ENCODE measurements around the gene ZNF768. TPM values are rescaled to one million over a fixed set of nuclear protein-coding genes. Genes with fewer than 3 reads are reported as not detected.

ZNF768 gene
- total and polyA plus RNA-seq, 2 experiments from 2014 or later = 8.3 to 43.0 TPM

DNA sequence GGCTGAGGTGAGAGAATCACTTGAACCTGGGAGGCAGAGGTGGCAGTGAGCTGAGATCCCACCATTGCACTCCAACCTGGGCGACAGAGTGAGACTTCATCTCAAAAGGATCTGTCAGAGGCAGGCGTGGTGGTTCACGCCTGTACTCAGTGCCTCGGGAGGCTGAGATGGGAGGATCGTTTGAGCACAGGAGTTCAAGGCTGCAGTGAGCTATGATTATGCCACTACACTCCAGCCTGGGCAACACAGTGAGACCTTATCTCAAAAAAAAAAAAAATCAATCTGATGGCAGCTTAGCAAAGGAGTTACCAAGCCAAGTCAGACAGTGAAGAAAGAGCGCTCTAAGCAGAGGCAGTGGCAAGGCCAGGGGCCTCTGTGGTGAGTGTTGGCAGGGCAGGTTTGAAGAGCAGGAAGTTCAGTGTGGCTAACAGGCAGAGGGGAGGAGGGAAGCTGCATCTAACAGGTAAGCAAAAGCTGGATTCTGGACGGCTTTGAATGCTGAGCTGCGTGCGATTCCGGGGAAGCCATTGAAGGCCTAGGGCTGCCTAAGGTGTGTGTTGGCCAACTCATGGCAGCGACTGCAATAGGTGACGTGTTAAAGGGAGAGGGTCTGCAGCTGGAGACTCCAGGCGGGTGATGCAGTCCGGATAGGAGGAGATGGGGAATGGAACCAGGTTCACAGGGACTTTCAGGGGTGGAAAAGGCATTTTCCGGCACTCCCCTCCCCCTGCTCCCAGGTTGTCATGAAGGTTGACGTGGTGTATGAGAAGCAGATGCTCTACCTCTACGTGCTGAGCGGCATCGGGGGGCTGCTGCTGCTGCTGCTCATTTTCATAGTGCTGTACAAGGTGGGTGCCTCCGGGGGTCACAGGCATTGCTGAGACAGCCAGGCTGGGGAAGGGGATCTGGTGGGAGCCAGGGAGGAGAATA is 7.0 kb downstream of the ZNF768 start:
- H4K20me1 ChIP-seq (replicated peaks; ENCODE audit: insufficient read depth) = no peaks in the 10 kb centered on the region
- H3K4me3 ChIP-seq = no peak overlapping the region
- H3F3A ChIP-seq (replicated peaks; ENCODE audit: low read depth) = no peaks in the 10 kb centered on the region
- ATAC-seq (no peak), DNase-seq (ENCODE audit: low spot score) (no peak)
- no peaks in the 10 kb centered on the region for H3K27me3 ChIP-seq (ENCODE audit: insufficient read depth)
- H3K4me3 Mint-ChIP-seq = no peak overlapping the region
- no peak overlapping the region for H2AFZ ChIP-seq
- H3K36me3 Mint-ChIP-seq (ENCODE audit: low read depth) = no peaks in the 10 kb centered on the region
- peaks cover 12% of the 10 kb centered on the region for H3K27me3 Mint-ChIP-seq (ENCODE audit: insufficient read depth, low read depth, poor library complexity)
- no peak overlapping the region for H3K27ac ChIP-seq (ENCODE audit: low read depth)
- H3K4me1 Mint-ChIP-seq = no peaks in the 10 kb centered on the region; the same call in 2 of the 3 replicates
- no peaks in the 10 kb centered on the region for H3K79me2 ChIP-seq (replicated peaks; ENCODE audit: insufficient read depth)
- no peaks in the 10 kb centered on the region for H3K9me2 ChIP-seq (ENCODE audit: insufficient read depth)
- H3K4me2 ChIP-seq = no peak overlapping the region
- H3K27ac Mint-ChIP-seq = no peak overlapping the region
- TF ChIP-seq, protein P1, sequence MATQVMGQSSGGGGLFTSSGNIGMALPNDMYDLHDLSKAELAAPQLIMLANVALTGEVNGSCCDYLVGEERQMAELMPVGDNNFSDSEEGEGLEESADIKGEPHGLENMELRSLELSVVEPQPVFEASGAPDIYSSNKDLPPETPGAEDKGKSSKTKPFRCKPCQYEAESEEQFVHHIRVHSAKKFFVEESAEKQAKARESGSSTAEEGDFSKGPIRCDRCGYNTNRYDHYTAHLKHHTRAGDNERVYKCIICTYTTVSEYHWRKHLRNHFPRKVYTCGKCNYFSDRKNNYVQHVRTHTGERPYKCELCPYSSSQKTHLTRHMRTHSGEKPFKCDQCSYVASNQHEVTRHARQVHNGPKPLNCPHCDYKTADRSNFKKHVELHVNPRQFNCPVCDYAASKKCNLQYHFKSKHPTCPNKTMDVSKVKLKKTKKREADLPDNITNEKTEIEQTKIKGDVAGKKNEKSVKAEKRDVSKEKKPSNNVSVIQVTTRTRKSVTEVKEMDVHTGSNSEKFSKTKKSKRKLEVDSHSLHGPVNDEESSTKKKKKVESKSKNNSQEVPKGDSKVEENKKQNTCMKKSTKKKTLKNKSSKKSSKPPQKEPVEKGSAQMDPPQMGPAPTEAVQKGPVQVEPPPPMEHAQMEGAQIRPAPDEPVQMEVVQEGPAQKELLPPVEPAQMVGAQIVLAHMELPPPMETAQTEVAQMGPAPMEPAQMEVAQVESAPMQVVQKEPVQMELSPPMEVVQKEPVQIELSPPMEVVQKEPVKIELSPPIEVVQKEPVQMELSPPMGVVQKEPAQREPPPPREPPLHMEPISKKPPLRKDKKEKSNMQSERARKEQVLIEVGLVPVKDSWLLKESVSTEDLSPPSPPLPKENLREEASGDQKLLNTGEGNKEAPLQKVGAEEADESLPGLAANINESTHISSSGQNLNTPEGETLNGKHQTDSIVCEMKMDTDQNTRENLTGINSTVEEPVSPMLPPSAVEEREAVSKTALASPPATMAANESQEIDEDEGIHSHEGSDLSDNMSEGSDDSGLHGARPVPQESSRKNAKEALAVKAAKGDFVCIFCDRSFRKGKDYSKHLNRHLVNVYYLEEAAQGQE (IDR thresholded peaks at IDR 0.05; ENCODE audit: unreplicated experiment) = no peak
- TF ChIP-seq, protein P2, sequence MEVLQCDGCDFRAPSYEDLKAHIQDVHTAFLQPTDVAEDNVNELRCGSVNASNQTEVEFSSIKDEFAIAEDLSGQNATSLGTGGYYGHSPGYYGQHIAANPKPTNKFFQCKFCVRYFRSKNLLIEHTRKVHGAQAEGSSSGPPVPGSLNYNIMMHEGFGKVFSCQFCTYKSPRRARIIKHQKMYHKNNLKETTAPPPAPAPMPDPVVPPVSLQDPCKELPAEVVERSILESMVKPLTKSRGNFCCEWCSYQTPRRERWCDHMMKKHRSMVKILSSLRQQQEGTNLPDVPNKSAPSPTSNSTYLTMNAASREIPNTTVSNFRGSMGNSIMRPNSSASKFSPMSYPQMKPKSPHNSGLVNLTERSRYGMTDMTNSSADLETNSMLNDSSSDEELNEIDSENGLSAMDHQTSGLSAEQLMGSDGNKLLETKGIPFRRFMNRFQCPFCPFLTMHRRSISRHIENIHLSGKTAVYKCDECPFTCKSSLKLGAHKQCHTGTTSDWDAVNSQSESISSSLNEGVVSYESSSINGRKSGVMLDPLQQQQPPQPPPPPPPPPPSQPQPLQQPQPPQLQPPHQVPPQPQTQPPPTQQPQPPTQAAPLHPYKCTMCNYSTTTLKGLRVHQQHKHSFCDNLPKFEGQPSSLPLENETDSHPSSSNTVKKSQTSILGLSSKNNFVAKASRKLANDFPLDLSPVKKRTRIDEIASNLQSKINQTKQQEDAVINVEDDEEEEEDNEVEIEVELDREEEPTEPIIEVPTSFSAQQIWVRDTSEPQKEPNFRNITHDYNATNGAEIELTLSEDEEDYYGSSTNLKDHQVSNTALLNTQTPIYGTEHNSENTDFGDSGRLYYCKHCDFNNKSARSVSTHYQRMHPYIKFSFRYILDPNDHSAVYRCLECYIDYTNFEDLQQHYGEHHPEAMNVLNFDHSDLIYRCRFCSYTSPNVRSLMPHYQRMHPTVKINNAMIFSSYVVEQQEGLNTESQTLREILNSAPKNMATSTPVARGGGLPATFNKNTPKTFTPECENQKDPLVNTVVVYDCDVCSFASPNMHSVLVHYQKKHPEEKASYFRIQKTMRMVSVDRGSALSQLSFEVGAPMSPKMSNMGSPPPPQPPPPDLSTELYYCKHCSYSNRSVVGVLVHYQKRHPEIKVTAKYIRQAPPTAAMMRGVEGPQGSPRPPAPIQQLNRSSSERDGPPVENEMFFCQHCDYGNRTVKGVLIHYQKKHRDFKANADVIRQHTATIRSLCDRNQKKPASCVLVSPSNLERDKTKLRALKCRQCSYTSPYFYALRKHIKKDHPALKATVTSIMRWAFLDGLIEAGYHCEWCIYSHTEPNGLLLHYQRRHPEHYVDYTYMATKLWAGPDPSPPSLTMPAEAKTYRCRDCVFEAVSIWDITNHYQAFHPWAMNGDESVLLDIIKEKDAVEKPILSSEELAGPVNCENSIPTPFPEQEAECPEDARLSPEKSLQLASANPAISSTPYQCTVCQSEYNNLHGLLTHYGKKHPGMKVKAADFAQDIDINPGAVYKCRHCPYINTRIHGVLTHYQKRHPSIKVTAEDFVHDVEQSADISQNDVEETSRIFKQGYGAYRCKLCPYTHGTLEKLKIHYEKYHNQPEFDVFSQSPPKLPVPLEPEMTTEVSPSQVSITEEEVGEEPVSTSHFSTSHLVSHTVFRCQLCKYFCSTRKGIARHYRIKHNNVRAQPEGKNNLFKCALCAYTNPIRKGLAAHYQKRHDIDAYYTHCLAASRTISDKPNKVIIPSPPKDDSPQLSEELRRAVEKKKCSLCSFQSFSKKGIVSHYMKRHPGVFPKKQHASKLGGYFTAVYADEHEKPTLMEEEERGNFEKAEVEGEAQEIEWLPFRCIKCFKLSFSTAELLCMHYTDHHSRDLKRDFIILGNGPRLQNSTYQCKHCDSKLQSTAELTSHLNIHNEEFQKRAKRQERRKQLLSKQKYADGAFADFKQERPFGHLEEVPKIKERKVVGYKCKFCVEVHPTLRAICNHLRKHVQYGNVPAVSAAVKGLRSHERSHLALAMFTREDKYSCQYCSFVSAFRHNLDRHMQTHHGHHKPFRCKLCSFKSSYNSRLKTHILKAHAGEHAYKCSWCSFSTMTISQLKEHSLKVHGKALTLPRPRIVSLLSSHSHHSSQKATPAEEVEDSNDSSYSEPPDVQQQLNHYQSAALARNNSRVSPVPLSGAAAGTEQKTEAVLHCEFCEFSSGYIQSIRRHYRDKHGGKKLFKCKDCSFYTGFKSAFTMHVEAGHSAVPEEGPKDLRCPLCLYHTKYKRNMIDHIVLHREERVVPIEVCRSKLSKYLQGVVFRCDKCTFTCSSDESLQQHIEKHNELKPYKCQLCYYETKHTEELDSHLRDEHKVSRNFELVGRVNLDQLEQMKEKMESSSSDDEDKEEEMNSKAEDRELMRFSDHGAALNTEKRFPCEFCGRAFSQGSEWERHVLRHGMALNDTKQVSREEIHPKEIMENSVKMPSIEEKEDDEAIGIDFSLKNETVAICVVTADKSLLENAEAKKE (CRISPR knock-in tag; IDR thresholded peaks at IDR 0.05) = no peak
- TF ChIP-seq ZNF331 (CRISPR knock-in tag; IDR thresholded peaks at IDR 0.05; ENCODE audit: low read depth) = no peak
- TF ChIP-seq, protein P3, sequence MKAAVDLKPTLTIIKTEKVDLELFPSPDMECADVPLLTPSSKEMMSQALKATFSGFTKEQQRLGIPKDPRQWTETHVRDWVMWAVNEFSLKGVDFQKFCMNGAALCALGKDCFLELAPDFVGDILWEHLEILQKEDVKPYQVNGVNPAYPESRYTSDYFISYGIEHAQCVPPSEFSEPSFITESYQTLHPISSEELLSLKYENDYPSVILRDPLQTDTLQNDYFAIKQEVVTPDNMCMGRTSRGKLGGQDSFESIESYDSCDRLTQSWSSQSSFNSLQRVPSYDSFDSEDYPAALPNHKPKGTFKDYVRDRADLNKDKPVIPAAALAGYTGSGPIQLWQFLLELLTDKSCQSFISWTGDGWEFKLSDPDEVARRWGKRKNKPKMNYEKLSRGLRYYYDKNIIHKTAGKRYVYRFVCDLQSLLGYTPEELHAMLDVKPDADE (IDR thresholded peaks at IDR 0.05) = no peak
- TF ChIP-seq EZH2phosphoT487 (IDR thresholded peaks at IDR 0.05; ENCODE audit: unreplicated experiment) = no peak
- TF ChIP-seq ZNF114 (CRISPR knock-in tag; IDR thresholded peaks at IDR 0.05) = no peak
- TF ChIP-seq, protein P4, sequence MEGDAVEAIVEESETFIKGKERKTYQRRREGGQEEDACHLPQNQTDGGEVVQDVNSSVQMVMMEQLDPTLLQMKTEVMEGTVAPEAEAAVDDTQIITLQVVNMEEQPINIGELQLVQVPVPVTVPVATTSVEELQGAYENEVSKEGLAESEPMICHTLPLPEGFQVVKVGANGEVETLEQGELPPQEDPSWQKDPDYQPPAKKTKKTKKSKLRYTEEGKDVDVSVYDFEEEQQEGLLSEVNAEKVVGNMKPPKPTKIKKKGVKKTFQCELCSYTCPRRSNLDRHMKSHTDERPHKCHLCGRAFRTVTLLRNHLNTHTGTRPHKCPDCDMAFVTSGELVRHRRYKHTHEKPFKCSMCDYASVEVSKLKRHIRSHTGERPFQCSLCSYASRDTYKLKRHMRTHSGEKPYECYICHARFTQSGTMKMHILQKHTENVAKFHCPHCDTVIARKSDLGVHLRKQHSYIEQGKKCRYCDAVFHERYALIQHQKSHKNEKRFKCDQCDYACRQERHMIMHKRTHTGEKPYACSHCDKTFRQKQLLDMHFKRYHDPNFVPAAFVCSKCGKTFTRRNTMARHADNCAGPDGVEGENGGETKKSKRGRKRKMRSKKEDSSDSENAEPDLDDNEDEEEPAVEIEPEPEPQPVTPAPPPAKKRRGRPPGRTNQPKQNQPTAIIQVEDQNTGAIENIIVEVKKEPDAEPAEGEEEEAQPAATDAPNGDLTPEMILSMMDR (conservative IDR thresholded peaks at IDR 0.05; ENCODE audit: low read depth in 2 of 2) = no peak
- TF ChIP-seq EZH2 (IDR thresholded peaks at IDR 0.05; ENCODE audit: low read depth, unreplicated experiment) = no peak
- TF ChIP-seq NANOG (IDR thresholded peaks at IDR 0.05; ENCODE audit: borderline replicate concordance) = no peak
- TF ChIP-seq POLR2AphosphoS5 (IDR thresholded peaks at IDR 0.05; ENCODE audit: low read depth) = no peak
- no peak for TF ChIP-seq JUNB (IDR thresholded peaks at IDR 0.05; ENCODE audit: unreplicated experiment)
- no peak for TF ChIP-seq CREB1 (CRISPR knock-in tag; IDR thresholded peaks at IDR 0.05; ENCODE audit: low read depth)
- TF ChIP-seq STAT1 (IDR thresholded peaks at IDR 0.05; ENCODE audit: unreplicated experiment) = no peak
- no peaks in the 10 kb centered on the region for H3K36me3 ChIP-seq (ENCODE audit: insufficient read depth)
- no peaks in the 10 kb centered on the region for H3K4me1 ChIP-seq (ENCODE audit: insufficient read depth)
- H3K9me3 Mint-ChIP-seq = no peaks in the 10 kb centered on the region; the same call in 2 of the 3 replicates

All from GM23338 (cell line).